HG02852 (cell line): Measurements from ENCODE around the gene ARF1.
A peak's percentile ranks its signal among the peaks of the same experiment; 100 is the strongest.

Experiments used
- ATAC-seq: cut with Tn5 transposase; IDR thresholded peaks from one replicate; pipeline ENCODE4 v1.9.1; 2021; ENCODE audit warnings: mild to moderate bottlenecking, moderate library complexity; ENCODE audit not compliant: unreplicated experiment

Gene ARF1

DNA sequence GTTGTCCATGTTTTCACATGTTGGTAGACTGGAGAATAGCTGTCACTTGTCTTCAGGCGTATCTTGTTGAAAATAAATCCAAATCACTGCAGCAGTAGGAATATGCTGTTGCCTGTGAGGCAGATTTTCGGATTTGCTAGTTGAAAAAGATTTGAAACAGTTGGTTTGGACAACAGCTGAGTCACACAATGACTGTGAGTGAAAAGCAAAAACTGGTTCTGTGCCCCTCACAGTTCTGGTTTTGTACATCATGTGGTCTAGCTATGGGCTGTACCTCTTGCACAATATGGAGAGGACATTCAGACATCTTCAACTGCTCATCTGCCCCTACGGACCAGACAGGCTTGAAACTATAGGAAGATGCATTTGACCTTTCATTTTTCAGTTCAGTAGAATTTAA is 1.8 kb downstream of the ARF1 start:
- ATAC-seq, result no peak

DNA sequence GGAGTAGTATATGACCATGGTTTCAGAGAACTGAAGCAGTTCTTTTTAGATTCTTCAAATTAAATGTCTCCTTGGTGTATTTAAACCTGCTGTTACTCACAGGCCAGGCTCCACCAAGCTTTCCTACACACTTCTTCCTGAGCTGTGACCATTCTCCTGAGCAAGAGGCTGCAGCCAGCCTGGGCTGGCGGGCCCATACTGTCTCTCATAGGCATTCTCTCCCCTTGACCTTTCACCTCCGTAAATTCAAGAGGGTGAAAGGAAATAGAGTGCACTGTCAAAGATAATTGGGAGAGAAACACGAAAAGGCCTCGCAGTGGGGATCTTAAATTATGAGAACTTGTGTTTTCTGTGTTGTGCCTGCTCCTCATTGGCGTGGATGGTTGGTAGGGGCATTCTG is 2.3 kb downstream of the ARF1 start:
- no peak for ATAC-seq

DNA sequence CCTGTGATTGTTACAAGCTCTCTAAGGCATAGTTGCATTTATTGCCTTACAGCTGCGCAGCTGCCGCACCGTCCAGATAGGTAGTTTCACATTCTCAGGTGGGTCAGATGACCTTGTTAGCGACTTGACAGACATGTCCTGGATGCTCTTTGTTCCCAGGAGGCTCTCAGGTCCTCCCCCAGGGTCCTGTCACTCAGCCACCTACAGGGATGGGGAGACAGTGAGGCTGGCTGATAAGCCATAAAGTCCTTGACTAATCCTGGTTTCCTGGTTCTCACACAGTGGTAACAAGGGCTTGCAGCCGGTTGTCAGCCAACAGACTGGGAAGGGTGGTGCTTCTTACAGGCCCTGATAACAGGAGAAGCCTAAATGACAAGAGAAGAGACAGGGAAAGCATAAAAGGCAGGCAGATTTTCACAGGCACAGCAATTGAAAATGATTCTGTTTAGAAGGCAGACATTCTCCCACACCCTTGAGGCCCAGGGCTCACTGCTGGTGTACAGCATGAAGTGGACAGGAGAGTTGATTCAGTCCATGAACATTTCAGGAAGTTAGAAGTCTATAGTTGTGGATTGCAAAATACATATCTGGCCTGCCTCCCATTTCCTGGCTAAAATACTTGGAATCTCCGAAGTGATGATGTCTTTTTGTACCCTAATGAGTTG is 2.9 kb downstream of the ARF1 start:
- ATAC-seq, result no peak

DNA sequence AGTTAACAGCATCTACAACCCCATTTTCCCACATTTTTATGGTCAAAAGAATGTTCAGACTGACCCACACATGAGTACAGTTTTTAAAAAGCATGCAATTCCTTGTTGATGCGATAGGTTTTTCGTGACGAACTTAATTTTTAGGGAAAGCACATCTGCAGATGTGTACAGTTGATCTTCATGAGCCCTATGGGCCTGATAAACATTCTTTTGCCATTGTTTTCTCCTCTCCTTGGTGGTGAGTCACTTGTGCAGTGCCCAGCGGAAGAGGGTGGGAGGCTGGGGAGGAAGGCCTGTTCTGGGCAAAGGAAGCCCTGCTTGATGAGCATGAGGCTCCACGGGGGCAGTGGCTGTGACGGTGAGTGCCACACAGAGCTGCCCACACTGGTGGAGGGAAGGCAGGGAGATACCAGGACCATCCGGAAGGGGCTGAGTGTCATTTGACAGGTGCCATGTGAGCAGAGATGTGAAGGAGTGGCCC is 5.3 kb downstream of the ARF1 start:
- no peak for ATAC-seq

DNA sequence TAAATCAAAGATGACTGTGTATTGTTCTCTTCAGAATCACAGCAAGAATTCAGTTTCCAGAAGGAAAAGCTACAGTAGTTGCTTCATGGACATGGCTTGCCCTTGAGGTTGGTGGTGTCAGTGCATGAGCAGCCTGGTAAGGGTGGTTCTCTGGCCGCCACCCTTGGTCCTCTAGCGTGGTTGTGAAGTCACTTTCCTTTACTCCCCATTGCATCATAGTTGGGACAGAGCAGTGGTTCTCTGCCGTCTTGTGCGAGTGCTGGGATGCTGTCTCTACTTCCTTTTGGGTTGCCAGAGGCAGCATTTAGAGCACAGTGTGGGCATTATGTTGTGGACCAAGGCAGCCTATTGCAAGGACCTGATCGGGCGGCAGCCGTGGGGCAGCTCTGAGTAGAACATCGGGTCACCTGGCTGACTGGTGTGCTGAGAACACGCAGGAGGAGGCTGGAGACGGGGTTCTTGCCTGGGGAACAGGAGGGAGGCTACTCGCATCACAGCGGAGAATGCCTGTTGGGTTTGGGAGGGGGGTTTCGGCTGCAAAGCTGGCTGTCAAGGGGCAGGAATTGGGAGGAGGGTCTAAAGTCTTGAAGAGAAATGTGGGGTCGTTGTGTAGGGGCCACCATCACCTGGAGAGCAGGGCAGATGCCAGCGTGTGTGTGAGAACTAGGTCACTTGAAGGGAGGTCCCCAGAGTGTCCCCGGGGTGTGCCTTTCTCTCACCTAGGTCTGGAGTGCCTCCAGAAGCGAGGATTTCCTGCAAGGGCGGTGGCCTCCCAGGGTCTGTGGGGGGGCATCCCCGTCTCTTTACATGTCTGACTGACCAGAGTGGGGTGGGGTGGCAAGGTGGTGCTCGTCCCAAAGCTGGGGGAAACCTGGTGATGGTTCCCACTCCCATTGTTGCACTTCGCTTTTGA is 6.3 kb downstream of the ARF1 start:
- no peak for ATAC-seq

DNA sequence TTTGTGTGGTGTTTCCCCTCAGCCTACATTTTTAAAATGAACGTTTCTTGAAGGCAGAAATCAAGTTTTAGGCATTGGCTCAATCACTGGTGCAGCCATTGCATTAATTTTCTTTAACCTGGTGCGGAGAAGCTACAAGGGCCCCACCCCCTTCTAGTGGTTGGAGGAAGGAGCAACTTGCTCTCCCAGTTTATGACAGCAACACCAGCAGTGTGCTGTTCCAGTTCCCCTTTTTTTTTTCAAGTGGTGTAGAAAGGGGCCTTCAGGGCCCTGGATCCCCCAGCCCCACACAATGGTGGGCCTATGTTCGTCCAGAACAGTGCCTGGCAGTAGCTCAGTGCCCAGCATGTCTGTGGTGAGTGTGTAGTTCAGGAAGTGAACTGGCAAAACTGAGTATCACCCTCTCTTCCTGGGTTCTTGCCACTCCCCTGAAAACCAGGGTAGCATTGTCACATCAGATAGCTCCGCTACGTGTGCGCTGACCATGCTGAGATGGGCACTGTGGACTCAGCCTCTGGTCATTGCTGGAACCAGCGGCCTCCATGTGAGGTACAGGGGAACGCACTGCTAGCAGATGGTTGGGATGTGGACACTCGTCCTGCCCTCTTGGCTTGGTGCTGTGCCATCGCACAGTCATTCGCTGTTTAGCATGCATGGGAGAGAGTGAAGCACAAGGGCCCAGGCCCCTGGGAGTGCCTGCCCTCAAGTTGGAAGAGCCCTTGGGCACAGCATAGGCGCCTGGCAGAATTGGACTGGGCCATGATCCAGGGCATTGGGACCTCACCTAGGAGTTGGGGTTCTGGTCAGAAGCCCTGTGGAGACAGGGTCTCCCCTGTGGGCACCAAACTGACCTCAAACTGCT is 7.2 kb downstream of the ARF1 start:
- no peak for ATAC-seq

DNA sequence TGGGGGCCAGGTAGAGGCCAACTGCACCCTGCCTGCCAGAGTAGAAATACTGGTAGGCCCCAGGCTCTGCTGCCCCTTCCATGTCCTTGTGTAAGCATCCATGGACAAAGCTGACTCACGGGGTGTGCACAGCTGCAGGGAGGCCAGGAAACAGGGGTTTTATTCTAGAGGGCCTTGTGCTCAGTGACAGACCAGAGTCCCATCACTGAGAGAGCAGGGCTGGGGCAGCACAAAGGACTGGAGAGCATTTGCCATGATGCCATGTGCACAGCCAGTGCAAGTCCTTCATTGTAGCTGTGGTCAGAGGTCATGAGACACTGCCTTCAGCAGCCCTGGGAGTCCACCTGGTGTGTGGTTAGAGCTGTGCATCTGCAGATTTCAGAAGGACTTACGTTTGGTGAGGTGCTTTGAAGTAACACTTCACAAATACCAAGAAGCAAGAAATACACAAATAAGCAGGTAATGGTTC is 8.1 kb downstream of the ARF1 start:
- peak; percentile 39 for ATAC-seq

DNA sequence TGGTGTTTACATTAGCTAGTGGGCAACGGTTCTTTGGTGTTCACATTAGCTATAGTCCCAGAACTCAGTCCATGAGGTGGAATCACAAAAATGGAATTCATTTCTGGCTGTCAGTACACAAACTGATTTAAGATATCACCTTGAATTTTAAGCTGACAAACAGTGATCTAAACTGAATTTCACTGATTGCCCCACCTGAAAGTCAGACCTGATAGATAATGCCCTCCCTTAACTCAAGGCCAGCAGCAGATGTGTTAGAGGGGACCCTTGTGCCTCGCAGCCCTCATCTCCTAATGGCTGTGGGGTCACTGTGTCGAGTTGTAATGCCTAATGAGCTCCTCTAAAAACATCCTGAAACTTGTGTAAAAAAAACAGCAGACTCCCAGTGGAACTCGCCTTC is 8.6 kb downstream of the ARF1 start:
- ATAC-seq, result no peak

DNA sequence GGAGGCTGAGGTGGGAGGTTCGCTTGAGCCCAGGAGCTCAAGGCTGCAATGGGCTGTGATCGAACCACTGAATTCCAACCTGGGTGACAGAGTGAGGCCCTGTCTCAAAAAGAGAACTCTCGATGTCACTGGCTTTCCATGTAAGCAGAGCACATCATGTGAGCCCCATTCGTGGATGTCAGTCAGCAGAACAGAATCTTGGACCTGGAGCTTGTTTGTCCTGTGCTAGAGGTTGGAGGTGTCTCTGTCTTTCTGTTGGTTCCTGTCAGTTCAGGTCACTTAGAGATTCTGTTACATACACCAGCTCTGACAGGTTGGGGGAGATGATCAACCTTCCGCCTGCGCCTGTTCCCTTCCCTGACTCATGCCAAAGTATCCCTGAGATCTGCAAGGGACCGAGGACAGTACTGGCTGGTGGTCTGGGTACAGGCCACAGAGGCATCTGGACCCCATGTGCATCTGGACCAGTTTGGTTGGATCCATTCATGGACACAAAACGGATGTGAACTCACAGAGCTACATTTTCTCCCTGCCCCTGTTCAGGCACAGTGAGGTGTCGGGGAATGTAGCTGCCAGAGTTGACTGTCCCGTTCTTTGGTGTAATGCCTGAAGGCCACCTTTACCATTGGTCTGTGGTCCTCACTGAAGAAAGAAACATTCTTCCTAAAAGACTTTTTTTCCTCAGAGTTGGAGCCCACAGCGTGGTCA is 10.0 kb downstream of the ARF1 start:
- ATAC-seq, result no peak

DNA sequence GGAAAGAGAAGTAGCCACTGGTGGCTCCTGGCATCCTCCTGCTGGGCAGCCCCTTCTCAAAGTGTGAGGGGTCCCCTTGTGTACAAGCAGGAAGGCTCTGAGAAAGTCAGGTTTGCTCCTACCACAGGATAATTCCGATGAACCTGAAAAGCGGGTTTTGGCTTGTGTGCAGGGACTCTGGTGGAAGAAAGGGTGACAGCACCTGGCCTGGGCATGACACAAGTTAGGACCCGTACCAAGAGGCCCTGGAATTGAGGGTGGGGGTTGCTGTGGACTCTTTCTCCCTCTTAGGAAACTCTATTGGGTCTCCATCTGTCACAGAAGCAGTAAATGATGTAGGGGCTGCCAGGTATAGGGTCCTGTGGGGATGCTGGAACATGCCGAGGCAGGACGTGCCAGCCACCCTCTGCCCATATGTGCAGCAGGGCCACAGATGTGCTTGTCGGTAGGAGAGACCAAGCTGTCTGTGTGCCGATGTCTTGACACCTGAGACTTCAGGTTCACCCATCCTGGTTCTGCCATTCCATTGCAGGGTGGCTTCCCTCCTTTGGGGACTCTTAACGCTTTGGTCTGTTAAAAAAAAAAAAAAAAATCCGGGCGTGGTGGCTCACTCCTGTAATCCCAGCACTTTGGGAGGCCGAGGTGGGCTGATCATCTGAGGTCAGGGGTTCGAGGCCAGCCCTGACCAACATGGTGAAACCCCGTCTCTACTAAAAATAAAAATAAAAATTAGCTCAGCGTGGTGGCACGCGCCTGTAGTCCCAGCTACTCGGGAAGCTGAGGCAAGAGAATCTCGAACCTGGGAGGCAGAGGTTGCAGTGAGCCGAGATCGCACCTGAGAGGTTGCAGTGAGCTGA is 10.8 kb downstream of the ARF1 start:
- no peak for ATAC-seq

DNA sequence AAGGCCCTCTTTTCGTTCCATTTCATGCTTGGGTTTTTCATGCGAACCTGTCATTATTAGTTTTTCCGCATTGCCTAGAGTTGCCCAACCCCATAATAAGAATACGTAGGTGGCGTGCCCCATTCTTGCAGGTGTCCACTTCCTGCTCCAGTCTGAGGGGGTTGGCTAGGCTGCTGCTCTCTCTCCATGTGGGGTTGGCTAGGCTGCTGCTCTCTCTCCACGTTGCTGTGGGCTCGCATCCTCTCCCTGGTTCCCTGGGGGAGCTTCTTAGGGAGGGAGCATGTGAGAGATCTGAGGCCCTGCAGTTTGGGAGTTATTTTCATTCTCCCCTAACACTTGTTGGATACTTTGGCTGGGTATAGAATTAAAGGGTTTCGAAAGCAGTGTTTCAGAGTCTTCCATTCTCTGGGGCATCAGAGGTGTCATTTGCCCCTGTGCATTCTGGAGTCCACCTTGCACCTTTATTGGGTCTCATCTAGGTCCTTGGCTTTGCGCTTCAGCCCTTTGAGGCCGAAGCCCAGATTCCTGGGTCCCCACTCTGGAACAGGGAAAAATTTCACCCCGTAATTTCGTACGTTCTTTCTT is 12.0 kb downstream of the ARF1 start:
- no peak for ATAC-seq

DNA sequence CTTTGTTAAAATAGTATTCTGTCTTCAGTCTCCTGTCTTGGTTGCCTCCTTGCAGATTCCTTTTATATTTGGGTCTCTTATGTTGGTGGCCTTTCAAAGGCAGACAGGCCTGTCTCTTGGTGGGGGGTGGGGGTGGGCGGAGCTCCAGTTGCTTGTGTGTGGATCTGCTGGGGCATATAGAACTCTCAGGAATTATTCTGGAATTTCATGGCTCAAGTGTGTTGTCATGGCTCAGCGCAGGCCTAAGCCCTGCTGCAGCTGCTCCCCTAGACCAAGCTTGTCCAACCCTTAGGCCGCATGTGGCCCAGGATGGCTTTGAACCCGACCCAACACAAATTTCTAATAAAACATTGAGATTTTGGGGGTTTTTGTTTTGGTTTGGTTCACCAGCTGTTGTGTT is 12.7 kb downstream of the ARF1 start:
- ATAC-seq, result no peak

DNA sequence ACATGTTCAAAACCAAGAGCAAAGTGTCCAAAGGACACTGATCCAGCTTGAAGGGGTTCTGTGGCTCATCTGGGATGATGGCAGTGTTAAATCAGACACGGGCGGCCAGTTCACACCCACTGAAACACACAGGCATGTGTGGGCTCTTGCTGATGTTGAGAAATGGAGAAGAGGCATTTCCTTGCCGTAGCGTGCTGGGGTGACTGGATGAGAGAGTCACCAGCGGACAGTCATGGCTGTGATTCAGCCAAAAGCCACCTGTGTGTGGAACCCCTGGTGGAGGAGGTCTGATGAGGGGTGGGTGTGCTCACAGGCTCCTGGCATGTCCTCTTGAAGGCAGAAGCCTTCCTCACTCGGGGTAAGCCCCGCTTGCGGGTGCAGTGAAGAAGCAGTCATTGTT is 13.4 kb downstream of the ARF1 start:
- ATAC-seq, result no peak

DNA sequence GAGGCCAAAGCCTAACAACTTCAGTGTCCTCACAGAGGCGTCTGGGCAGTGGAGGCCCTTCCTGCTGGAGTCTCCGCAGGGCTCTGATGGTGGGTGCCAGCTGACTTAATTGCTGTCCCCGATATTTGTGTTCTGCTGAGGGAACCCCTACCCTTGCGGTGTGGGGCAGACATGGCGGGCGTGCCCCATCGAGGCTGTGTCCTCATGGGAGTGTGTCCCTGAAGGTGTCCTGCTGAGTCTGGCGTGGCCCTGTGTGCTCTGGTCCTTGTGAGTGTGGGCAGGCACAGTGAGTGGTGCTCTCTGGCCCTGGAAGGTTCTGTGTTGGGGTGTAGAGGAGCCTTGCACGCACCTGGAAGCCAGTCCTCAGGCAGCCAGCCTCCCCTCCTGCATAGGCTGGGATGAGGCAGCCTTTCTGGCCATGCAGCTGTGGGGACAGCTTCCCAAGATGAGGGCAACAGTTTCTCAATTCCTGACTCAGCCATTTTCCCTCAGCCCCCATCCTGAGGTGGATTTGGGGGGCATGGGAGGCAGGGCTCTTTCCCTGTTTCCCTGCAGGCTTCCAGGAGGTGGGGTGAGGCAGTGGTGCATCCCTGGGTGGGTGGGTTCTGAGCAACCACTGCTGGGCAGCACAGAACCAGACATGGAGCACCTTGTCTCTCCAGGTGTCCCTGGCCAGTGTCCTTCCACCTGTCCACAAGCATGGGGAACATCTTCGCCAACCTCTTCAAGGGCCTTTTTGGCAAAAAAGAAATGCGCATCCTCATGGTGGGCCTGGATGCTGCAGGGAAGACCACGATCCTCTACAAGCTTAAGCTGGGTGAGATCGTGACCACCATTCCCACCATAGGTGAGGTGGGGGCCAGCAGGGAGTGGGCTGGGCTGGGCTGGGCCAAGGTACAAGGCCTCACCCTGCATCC is 14.2 kb downstream of the ARF1 start:
- ATAC-seq, result no peak

DNA sequence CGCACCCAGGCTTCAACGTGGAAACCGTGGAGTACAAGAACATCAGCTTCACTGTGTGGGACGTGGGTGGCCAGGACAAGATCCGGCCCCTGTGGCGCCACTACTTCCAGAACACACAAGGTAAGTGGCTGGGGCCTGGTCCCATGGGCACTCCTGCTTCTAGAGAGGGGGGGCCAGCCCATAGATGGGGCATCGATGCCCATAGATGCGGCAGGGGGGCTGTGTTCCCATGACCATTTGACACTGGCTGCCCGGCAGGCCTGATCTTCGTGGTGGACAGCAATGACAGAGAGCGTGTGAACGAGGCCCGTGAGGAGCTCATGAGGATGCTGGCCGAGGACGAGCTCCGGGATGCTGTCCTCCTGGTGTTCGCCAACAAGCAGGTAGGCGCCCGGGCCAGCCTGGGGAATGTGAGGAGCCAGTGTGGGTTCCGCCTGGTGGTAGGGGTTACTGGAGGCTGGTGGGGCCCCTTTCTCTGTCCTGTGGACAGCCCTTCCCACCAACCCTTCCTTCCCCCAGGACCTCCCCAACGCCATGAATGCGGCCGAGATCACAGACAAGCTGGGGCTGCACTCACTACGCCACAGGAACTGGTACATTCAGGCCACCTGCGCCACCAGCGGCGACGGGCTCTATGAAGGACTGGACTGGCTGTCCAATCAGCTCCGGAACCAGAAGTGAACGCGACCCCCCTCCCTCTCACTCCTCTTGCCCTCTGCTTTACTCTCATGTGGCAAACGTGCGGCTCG is 15.0 kb downstream of the ARF1 start:
- no peak for ATAC-seq

DNA sequence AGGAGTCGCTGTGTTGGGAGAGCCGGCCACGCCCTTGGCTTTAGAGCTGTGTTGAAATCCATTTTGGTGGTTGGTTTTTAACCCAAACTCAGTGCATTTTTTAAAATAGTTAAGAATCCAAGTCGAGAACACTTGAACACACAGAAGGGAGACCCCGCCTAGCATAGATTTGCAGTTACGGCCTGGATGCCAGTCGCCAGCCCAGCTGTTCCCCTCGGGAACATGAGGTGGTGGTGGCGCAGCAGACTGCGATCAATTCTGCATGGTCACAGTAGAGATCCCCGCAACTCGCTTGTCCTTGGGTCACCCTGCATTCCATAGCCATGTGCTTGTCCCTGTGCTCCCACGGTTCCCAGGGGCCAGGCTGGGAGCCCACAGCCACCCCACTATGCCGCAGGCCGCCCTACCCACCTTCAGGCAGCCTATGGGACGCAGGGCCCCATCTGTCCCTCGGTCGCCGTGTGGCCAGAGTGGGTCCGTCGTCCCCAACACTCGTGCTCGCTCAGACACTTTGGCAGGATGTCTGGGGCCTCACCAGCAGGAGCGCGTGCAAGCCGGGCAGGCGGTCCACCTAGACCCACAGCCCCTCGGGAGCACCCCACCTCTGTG is 15.9 kb downstream of the ARF1 start:
- ATAC-seq, result no peak

DNA sequence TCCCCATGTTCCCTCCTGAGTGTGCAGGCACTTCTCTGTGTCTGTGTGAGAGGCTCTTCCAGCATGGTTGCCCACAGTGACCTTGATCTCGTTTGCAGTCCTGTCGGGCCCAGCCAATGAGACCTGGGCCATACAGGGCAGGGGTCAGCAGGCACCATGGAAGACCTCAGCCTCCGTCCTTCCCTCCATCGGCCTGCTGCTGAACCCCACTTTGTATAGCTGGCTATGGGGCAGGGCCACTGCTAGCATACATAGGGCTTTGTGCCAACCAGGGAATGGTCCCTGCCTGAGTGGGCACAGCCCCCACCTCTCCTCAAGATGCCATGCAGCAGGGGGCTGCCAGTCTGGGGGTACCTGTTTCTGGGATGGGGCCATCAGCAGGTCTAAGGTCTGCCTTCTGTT is 16.8 kb downstream of the ARF1 start:
- no peak for ATAC-seq
